Activated naive CD4-positive, alpha-beta T cell treated with anti-CD3 and anti-CD28 coated beads, Interleukin-2, amount 10 ng/mL, durations not matched to agents 7 days and 5 days (primary cell): ENCODE measurements around the gene PTP4A1.

Experiments used
- CTCF ChIA-PET: fragments of 350-600 bp; sonication (Branson Sonifier 250); formaldehyde crosslinking; loops from one replicate; lab custom pipeline; 2021; ENCODE audit warnings: antibody characterized with exemption; lab: Charles Lee
- DNase-seq: peaks from one replicate; pipeline ENCODE4 v3.0.0-alpha.2; 2020
- H3K27ac Mint-ChIP-seq: one replicate; pipeline ENCODE4 v1.8.0; 2021; ENCODE audit warnings: mild to moderate bottlenecking, moderate library complexity, mixed read lengths
- H3K27me3 Mint-ChIP-seq: one replicate; pipeline ENCODE4 v1.8.0; 2021; ENCODE audit warnings: mild to moderate bottlenecking, mixed read lengths
- H3K36me3 Mint-ChIP-seq: one replicate; pipeline ENCODE4 v1.8.0; 2021; ENCODE audit warnings: mixed read lengths
- H3K4me1 Mint-ChIP-seq: one replicate; pipeline ENCODE4 v1.8.0; 2021; ENCODE audit warnings: mixed read lengths
- H3K4me3 Mint-ChIP-seq: one replicate; pipeline ENCODE4 v1.8.0; 2021; ENCODE audit warnings: mild to moderate bottlenecking, moderate library complexity, mixed read lengths
- H3K9me3 Mint-ChIP-seq: one replicate; pipeline ENCODE4 v1.8.0; 2021; ENCODE audit warnings: mixed read lengths

PTP4A1 gene

DNA sequence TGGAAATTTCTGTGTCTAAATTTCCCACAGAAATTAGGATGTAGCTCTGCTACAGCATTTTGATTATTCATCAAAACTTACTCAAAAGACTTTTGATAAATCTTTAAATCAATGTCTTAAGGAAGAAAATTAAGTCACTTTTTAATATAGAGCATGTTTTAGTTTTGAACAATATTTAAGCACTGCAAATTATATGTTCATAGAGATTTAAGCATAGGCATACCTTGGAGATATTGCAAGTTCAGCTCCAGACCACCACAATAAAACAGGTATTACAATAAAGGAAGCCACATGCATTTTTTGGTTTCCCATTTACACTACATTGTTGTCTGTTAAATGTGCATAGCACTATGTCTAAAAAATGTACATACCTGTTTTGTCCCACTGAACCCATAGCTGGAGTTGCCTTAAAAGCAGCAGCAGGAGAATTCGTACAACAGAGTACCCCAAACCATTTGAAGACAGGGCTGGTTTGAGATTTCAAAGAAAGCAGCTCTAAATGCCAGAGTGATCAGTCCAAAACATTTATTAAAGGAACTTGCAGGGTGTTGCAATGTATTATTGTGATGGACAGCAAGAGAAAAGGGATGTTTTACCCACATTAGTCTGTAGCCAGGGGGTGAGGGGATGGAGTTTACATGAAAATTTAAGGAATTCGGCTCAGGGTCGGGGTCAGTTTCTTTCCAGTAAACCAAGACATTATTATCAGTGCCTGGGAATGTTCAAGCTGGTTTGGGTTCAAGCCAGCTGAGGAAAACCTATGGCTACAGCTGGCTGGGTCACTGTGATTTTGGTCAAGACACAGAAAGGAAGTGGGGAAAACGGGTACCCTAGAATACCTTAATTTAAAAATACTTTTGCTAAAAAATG is 6.3 kb upstream of the PTP4A1 start:
- no peak overlapping the region for H3K27ac Mint-ChIP-seq
- DNase-seq: no peak
- no peaks in the 10 kb centered on the region for H3K9me3 Mint-ChIP-seq
- peaks cover 2% of the 10 kb centered on the region for H3K36me3 Mint-ChIP-seq
- H3K4me1 Mint-ChIP-seq: no peaks in the 10 kb centered on the region
- peaks cover 17% of the 10 kb centered on the region for H3K27me3 Mint-ChIP-seq
- no peak overlapping the region for H3K4me3 Mint-ChIP-seq
- CTCF ChIA-PET: interaction anchor here (0.6 to 1.9 kb wide), 4 partner anchors 8 to 830 kb away, joined by 3 to 5 read pairs (median 4); no protein-coding TSS in a partner anchor

DNA sequence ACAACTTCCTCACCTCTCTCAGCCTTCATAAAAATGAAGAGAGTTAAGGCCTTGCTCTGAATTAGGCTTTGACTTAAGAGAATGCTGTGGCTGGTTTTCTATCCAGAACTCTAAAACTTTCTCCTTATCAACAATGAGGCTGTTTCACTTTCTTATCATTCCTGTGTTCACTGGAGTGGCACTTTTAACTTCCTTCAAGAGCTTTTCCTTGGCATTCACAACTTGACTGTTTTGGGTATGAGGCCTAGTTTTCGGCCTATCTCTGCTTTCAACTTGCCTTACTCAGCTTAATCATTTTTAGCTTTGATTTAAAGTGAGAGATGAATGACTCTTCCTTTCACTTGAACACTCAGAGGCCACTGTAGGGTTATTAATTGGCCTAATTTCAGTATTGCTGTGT is 4.3 kb upstream of the PTP4A1 start:
- CTCF ChIA-PET: no interaction called here
- DNase-seq: no peak
- Mint-ChIP-seq H3K27ac (no peak overlapping the region), H3K4me3 (no peak overlapping the region), H3K27me3 (peaks cover 17% of the 10 kb centered on the region), H3K9me3 (no peaks in the 10 kb centered on the region), H3K4me1 (peaks cover 10% of the 10 kb centered on the region), H3K36me3 (peaks cover 2% of the 10 kb centered on the region)

DNA sequence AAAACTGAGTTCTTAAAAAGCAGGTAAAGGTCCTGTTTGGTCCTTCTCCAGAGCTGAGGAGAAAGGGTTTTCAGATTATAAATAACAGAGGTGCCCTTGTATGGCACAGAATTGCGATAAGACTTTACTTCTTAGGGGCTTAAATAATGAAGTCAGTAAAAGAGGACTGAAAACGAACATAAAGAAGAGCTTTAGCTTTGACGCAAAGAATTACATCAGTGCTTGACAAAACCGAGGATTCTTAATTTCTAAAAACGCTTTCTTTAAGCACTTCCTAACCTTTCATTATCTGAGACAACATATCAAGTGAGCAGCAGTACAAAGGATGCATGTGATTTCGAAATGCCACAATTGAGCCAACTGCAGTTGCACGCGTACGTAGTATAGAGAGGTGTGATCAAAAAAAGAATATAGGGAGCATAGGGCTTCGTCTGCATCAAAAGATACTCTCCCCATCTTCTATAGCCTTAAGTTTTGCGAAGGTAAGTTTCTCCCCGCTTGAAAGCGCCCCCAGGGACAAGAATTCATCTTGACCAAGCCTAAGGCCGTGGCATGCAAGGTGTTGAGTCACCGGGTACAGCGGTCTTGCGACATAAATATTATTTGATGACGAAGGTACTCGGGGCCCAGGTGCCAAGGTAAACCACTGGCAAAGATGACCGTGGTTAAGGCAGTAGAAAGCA is 778 bp upstream of the PTP4A1 start:
- no peaks in the 10 kb centered on the region for H3K9me3 Mint-ChIP-seq
- peak overlapping the region; percentile 95 for H3K27ac Mint-ChIP-seq
- peaks cover 17% of the 10 kb centered on the region for H3K36me3 Mint-ChIP-seq
- H3K4me1 Mint-ChIP-seq: peaks cover 32% of the 10 kb centered on the region
- H3K27me3 Mint-ChIP-seq: peaks cover 9% of the 10 kb centered on the region
- peak overlapping the region; percentile 85 for H3K4me3 Mint-ChIP-seq
- CTCF ChIA-PET: no interaction called here
- no peak for DNase-seq

DNA sequence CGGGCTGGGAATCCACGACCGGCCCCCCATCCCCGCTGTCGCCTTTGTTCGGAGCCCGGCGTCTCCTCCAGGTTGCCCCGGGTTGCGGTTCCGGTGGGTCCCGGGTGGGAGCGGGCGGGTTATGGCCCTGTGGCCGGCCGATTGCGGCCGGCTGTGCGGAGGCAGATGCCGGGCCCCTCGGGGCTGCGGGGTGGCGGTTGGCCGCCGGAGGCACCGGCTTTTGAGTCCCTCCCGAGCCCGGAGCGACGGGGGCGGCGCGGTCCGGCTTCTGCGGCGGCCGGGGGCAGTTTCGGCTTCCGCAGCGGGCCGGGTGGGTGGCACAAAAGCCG is 431 bp downstream of the PTP4A1 start:
- no peak for DNase-seq
- H3K27ac Mint-ChIP-seq: peak overlapping the region; percentile 95
- peaks cover 38% of the 10 kb centered on the region for H3K4me1 Mint-ChIP-seq
- no peaks in the 10 kb centered on the region for H3K9me3 Mint-ChIP-seq
- peak overlapping the region; percentile 85 for H3K4me3 Mint-ChIP-seq
- CTCF ChIA-PET: interaction anchor here (1.3 kb wide), 1 partner anchor 192 kb away, joined by 3 read pairs; no protein-coding TSS in a partner anchor
- peaks cover 4% of the 10 kb centered on the region for H3K27me3 Mint-ChIP-seq
- H3K36me3 Mint-ChIP-seq: peaks cover 22% of the 10 kb centered on the region

DNA sequence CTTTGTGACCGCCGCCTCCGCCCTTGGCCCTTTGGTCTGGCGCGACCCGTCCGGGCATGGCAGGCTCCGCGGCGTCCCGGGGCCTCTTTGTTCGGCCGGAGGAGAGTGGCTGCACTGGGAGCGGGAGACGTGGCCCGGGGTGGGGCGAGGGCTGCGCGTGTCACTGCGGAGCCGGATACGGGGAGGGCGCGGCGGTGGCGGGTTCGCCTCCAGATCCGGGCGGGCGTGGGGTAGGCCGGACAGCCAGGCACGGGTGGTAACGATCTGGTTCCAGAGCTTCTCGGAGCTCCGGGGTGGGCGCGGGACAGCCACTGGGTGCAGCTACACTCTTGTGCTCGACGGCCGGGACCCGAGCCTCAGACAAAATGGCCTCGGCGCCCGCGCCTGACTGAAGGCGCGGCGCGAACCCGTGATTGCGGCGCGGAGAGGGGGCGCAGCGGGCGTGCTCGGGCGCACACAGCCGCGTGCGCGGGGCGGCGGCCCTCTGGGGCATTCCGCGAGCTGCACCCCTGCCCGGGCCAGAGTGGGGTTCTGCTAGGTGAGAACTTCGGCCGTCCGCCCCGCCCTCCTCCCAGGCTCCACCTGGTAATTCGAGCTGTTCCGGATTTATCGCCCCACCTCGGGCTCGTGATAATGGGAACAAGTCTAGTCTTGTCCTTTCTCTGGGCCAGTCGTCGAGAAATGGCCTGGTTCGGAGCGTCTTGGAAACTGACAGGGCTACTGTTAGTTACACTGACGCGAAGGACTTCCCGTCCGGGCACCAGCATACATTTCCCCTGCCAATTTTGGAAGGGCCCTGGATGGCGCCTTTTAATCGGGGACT is 1.0 kb downstream of the PTP4A1 start:
- CTCF ChIA-PET: interaction anchor here (0.9 to 1.8 kb wide), 9 partner anchors 7 to 221 kb away, joined by 3 to 11 read pairs (median 5); partner anchors contain the start of gene PHF3
- peaks cover 4% of the 10 kb centered on the region for H3K27me3 Mint-ChIP-seq
- peaks cover 38% of the 10 kb centered on the region for H3K4me1 Mint-ChIP-seq
- peak; percentile 82 for DNase-seq
- peak overlapping the region; percentile 85 for H3K4me3 Mint-ChIP-seq
- H3K27ac Mint-ChIP-seq: peak overlapping the region; percentile 95
- peaks cover 22% of the 10 kb centered on the region for H3K36me3 Mint-ChIP-seq
- no peaks in the 10 kb centered on the region for H3K9me3 Mint-ChIP-seq

DNA sequence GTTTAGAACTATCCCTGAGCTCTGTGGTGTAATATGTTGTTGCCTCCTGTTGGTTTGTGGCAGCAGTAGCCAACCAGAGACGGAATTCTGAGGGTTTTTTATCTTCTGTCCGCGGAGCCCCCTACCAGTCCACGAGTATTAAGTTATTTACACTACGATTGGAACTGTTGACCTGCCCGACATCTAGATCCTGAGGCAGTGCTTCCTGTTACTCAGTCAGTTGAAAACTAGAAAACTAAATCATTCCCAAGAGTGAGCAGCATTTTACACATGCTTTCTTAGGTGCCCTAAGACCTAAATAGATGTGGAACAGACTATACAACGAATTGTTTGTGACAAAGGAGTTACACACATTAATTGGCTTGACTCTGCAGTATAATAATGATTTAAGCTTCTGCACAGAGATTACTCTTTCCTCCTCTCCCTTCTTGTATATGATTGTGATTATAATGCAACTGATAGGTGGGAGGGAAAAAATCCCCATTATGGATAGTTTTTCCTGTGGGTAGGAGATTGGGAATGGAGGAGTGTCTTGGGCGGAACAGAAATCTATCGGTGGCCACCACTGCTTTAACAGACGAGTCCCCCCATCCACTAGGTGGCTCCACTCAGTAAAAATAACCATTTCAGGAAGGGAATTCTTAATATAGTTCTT is 1.7 kb downstream of the PTP4A1 start:
- peak; percentile 54 for DNase-seq
- peaks cover 22% of the 10 kb centered on the region for H3K36me3 Mint-ChIP-seq
- CTCF ChIA-PET: interaction anchor here (0.7 to 1.8 kb wide), 12 partner anchors 8 to 221 kb away, joined by 3 to 11 read pairs (median 4); partner anchors contain the start of gene PHF3

DNA sequence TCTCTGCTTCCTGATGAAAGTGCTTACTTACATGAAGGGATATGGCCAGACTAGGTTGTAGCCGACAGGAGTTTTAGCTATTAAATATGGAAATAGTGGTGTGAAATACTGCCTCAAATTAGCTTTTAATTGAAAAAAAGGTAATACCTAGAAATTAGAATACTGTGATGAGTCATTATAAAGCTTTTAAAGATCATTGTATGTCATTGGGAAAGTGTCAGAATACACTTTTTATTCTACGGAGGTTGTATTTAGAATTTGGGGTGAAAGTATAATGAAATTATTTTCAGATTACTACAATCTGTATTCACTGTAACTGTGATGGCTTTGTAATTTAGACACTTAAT is 2.2 kb downstream of the PTP4A1 start:
- H3K36me3 Mint-ChIP-seq: peaks cover 23% of the 10 kb centered on the region
- no peak for DNase-seq
- H3K4me1 Mint-ChIP-seq: peaks cover 38% of the 10 kb centered on the region
- H3K27me3 Mint-ChIP-seq: no peaks in the 10 kb centered on the region
- no peaks in the 10 kb centered on the region for H3K9me3 Mint-ChIP-seq
- H3K4me3 Mint-ChIP-seq: peak overlapping the region; percentile 85
- peak overlapping the region; percentile 95 for H3K27ac Mint-ChIP-seq
- CTCF ChIA-PET: interaction anchor here (0.7 to 1.8 kb wide), 9 partner anchors 8 to 222 kb away, joined by 3 to 11 read pairs (median 4); partner anchors contain the start of gene PHF3

More for the DNA sequence above, 1.7 kb downstream of the PTP4A1 start:
- Mint-ChIP-seq H3K9me3 (no peaks in the 10 kb centered on the region), H3K27me3 (peaks cover 3% of the 10 kb centered on the region), H3K27ac (peak overlapping the region; percentile 95), H3K4me3 (peak overlapping the region; percentile 85), H3K4me1 (peaks cover 38% of the 10 kb centered on the region)

DNA sequence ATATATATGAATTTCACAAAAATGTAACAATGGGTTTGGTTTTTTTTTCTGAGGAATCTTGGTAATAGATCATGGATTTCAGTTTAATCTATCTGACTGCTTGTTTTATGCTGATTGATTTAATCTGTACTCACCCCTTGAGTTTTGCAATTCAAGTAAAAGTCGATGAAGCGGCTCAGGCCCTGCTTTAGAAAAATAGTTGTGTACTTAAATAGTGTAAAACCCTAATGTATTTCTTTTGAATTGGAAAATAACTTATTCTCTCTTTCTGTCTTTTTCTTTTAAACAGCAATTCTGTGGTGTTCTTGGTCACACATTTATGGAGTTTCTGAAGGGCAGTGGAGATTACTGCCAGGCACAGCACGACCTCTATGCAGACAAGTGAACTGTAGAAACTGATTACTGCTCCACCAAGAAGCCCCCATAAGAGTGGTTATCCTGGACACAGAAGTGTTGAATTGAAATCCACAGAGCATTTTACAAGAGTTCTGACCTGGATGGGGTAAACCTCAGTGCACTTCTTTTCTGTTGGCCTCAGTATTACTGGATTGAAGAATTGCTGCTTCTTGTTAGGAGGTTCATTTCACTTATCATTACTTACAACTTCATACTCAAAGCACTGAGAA is 4.0 kb downstream of the PTP4A1 start:
- Mint-ChIP-seq H3K27ac (no peak overlapping the region), H3K9me3 (no peaks in the 10 kb centered on the region), H3K4me1 (peaks cover 36% of the 10 kb centered on the region), H3K4me3 (no peak overlapping the region), H3K27me3 (no peaks in the 10 kb centered on the region), H3K36me3 (peaks cover 39% of the 10 kb centered on the region)
- no peak for DNase-seq
- CTCF ChIA-PET: interaction anchor here (0.7 kb wide), 1 partner anchor 35 kb away, joined by 3 read pairs; no protein-coding TSS in a partner anchor

DNA sequence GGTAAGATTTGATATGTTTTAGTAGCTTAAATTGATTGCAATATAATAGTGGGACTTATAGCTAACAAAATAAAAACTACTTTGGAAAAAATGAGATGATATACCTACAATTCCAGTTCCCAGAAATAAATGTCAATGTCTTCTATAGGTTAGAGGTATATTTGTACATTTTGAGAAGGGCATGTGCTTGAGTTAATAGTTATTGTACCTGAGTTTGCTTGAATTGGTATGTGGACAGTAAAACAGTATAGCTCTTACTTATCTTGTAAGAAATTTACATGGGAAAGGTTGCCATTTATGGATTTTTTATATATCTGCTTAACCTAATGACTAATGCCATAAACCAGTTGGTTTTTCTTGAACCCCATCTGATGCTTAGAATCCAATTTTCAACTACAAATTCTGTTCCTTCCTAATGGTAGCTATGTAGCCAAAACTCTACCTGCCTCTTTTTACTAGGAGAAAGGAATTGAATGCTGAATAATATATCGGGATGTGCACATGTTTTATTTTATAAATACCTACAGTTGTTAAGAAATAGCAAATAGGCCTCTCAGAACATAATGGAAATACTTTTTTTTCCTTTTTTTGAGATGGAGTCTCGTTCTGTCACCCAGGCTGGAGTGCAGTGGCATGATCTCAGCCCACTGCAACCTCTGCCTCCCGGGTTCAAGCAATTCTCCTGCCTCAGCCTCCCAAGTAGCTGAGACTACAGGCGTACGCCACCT is 4.9 kb downstream of the PTP4A1 start:
- Mint-ChIP-seq H3K36me3 (peaks cover 44% of the 10 kb centered on the region), H3K27ac (no peak overlapping the region), H3K9me3 (no peaks in the 10 kb centered on the region), H3K27me3 (no peaks in the 10 kb centered on the region), H3K4me3 (no peak overlapping the region), H3K4me1 (peaks cover 28% of the 10 kb centered on the region)
- CTCF ChIA-PET: interaction anchor here (0.5 to 1.2 kb wide), 4 partner anchors 15 to 225 kb away, joined by 3 read pairs; no protein-coding TSS in a partner anchor
- no peak for DNase-seq

DNA sequence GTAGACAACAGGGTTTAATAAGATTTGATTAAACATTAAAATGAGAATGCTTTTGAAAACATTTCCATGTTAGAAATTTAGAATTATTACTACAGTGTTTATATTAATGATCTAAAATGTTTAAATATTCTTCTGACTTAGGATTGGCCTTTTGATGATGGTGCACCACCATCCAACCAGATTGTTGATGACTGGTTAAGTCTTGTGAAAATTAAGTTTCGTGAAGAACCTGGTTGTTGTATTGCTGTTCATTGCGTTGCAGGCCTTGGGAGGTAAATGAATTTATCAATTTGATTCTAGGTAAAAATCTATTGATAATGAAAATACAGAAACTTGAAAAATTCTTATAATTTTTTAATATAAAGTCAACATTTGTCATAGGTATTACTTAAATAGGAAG is 6.5 kb downstream of the PTP4A1 start:
- Mint-ChIP-seq H3K4me1 (peaks cover 28% of the 10 kb centered on the region), H3K27ac (no peak overlapping the region), H3K36me3 (peaks cover 49% of the 10 kb centered on the region), H3K27me3 (no peaks in the 10 kb centered on the region), H3K4me3 (no peak overlapping the region), H3K9me3 (no peaks in the 10 kb centered on the region)
- CTCF ChIA-PET: no interaction called here
- no peak for DNase-seq

DNA sequence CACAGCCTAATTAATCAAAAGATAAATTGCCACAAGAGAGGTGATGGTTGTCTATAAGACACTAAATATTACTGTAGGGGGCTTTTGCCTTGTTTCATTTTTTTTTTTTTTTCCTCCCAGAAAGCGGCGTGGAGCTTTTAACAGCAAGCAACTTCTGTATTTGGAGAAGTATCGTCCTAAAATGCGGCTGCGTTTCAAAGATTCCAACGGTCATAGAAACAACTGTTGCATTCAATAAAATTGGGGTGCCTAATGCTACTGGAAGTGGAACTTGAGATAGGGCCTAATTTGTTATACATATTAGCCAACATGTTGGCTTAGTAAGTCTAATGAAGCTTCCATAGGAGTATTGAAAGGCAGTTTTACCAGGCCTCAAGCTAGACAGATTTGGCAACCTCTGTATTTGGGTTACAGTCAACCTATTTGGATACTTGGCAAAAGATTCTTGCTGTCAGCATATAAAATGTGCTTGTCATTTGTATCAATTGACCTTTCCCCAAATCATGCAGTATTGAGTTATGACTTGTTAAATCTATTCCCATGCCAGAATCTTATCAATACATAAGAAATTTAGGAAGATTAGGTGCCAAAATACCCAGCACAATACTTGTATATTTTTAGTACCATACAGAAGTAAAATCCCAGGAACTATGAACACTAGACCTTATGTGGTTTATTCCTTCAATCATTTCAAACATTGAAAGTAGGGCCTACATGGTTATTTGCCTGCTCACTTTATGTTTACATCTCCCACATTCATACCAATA is 7.8 kb downstream of the PTP4A1 start:
- CTCF ChIA-PET: no interaction called here
- H3K4me1 Mint-ChIP-seq: peaks cover 16% of the 10 kb centered on the region
- no peak overlapping the region for H3K27ac Mint-ChIP-seq
- no peaks in the 10 kb centered on the region for H3K9me3 Mint-ChIP-seq
- no peak for DNase-seq
- H3K36me3 Mint-ChIP-seq: peaks cover 42% of the 10 kb centered on the region
- no peaks in the 10 kb centered on the region for H3K27me3 Mint-ChIP-seq
- no peak overlapping the region for H3K4me3 Mint-ChIP-seq

DNA sequence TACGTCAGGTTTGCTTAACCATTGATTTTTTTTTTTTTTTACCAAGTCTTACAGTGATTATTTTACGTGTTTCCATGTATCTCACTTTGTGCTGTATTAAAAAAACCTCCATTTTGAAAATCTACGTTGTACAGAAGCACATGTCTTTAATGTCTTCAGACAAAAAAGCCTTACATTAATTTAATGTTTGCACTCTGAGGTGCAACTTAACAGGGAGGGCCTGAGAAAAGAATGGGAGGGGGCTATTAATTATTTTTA is 8.4 kb downstream of the PTP4A1 start:
- no peaks in the 10 kb centered on the region for H3K9me3 Mint-ChIP-seq
- no peaks in the 10 kb centered on the region for H3K27me3 Mint-ChIP-seq
- no peak overlapping the region for H3K4me3 Mint-ChIP-seq
- H3K36me3 Mint-ChIP-seq: peaks cover 42% of the 10 kb centered on the region
- peaks cover 11% of the 10 kb centered on the region for H3K4me1 Mint-ChIP-seq
- no peak for DNase-seq
- CTCF ChIA-PET: no interaction called here
- no peak overlapping the region for H3K27ac Mint-ChIP-seq
